ENCODE data around the gene CDC42BPG.

CDC42BPG gene

DNA sequence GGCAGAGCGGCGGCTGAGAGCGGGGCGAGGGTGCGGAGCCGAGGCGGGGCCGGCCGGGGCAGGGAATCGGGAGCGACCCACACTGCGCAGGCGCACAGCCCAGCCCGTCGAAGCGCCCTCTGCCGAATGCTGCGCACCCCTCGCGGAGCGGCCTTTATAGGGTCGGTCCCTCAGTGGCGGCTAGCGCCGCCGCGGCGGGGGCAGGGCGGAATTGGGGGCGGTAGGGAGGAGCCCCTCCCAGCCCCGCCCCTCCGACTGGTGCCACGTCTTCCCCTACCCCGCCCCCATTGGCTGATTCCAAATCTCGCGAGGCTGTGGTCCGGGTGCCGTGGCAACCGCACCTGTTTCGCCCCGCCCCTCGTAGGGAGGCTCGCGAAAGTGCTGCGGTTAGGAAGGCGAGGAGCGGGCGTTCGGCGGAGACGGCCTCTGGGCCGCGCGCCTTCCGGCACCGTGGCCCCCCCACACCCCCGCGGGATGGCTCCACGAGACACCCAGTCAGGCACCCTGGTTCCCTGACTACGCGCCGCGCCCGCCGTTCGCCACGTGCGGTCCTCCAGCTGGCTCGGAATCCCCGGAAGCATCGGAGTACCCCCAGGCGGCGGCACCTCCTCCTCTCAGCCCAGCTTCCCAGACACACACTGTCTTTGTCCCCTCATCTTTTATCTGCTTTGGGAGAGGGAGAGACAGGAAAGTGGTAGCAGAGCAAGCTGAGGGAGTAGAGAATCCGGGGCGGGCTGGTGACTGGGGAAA, 34.2 kb upstream of the CDC42BPG start, which contains the start of gene EHD1 (continued):
- TF ChIP-seq ZNF211 (tag by site-specific recombination; IDR thresholded peaks at IDR 0.05; ENCODE audit: low read depth): no peak
- TF ChIP-seq ZNF596 (tag by site-specific recombination; IDR thresholded peaks at IDR 0.05): no peak
- no peak for TF ChIP-seq ZNF274 (IDR thresholded peaks at IDR 0.05; ENCODE audit: low read length)
- no peak for TF ChIP-seq ZNF274 (tag by site-specific recombination; IDR thresholded peaks at IDR 0.05; ENCODE audit: borderline replicate concordance)
- TF ChIP-seq ZBTB7A (tag by site-specific recombination; IDR thresholded peaks at IDR 0.05; ENCODE audit: low read depth): no peak
- TF ChIP-seq ZNF114 (tag by site-specific recombination; IDR thresholded peaks at IDR 0.05): no peak
- TF ChIP-seq GLI2 (tag by site-specific recombination; IDR thresholded peaks at IDR 0.05; ENCODE audit: borderline replicate concordance, low read depth): no peak
- TF ChIP-seq, protein P1, sequence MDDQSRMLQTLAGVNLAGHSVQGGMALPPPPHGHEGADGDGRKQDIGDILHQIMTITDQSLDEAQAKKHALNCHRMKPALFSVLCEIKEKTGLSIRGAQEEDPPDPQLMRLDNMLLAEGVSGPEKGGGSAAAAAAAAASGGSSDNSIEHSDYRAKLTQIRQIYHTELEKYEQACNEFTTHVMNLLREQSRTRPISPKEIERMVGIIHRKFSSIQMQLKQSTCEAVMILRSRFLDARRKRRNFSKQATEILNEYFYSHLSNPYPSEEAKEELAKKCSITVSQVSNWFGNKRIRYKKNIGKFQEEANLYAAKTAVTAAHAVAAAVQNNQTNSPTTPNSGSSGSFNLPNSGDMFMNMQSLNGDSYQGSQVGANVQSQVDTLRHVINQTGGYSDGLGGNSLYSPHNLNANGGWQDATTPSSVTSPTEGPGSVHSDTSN (CRISPR knock-in tag; IDR thresholded peaks at IDR 0.05): no peak
- peak; percentile 71 for TF ChIP-seq ZEB2 (tag by site-specific recombination; IDR thresholded peaks at IDR 0.05)
- TF ChIP-seq ZNF514 (tag by site-specific recombination; IDR thresholded peaks at IDR 0.05): no peak
- TF ChIP-seq ZFP37 (tag by site-specific recombination; IDR thresholded peaks at IDR 0.05): 0 out of 2 replicates have a peak, but pooled peaks have one; percentile 26
- peak; percentile 98 for TF ChIP-seq ZBTB48 (tag by site-specific recombination; IDR thresholded peaks at IDR 0.05)
- TF ChIP-seq YY2 (tag by site-specific recombination; IDR thresholded peaks at IDR 0.05): no peak
- peak; percentile 15; the same call in 1 of the 2 replicates for TF ChIP-seq HIC1 (tag by site-specific recombination; IDR thresholded peaks at IDR 0.05)
- TF ChIP-seq FEZF1 (tag by site-specific recombination; IDR thresholded peaks at IDR 0.05): no peak
- no peak for TF ChIP-seq ZNF560 (tag by site-specific recombination; IDR thresholded peaks at IDR 0.05; ENCODE audit: borderline replicate concordance)
- peak; percentile 22; the same call in 1 of the 2 replicates for TF ChIP-seq EGR2 (tag by site-specific recombination; IDR thresholded peaks at IDR 0.05; ENCODE audit: low read depth)
- TF ChIP-seq ZNF214 (tag by site-specific recombination; IDR thresholded peaks at IDR 0.05; ENCODE audit: borderline replicate concordance): no peak
- peak; percentile 55 for TF ChIP-seq GLIS1 (tag by site-specific recombination; IDR thresholded peaks at IDR 0.05)
- TF ChIP-seq ZNF2 (tag by site-specific recombination; IDR thresholded peaks at IDR 0.05): no peak
- TF ChIP-seq PRDM6 (tag by site-specific recombination; IDR thresholded peaks at IDR 0.05): no peak
- TF ChIP-seq, protein P2, sequence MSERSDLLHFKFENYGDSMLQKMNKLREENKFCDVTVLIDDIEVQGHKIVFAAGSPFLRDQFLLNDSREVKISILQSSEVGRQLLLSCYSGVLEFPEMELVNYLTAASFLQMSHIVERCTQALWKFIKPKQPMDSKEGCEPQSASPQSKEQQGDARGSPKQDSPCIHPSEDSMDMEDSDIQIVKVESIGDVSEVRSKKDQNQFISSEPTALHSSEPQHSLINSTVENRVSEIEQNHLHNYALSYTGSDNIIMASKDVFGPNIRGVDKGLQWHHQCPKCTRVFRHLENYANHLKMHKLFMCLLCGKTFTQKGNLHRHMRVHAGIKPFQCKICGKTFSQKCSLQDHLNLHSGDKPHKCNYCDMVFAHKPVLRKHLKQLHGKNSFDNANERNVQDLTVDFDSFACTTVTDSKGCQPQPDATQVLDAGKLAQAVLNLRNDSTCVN (tag by site-specific recombination; optimal IDR thresholded peaks at IDR 0.05): peak; percentile 80
- no peak for TF ChIP-seq ZNF610 (tag by site-specific recombination; IDR thresholded peaks at IDR 0.05; ENCODE audit: borderline replicate concordance)
- TF ChIP-seq SP3 (tag by site-specific recombination; IDR thresholded peaks at IDR 0.05): peak; percentile 95
- TF ChIP-seq, protein P3, sequence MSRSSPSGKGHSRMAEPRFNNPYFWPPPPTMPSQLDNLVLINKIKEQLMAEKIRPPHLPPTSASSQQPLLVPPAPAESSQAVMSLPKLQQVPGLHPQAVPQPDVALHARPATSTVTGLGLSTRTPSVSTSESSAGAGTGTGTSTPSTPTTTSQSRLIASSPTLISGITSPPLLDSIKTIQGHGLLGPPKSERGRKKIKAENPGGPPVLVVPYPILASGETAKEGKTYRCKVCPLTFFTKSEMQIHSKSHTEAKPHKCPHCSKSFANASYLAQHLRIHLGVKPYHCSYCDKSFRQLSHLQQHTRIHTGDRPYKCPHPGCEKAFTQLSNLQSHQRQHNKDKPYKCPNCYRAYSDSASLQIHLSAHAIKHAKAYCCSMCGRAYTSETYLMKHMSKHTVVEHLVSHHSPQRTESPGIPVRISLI (tag by site-specific recombination; IDR thresholded peaks at IDR 0.05): no peak
- TF ChIP-seq ZNF510 (tag by site-specific recombination; IDR thresholded peaks at IDR 0.05; ENCODE audit: insufficient replicate concordance): no peak
- TF ChIP-seq ZNF239 (tag by site-specific recombination; IDR thresholded peaks at IDR 0.05): no peak
- peak; percentile 63 for TF ChIP-seq ZNF398 (tag by site-specific recombination; IDR thresholded peaks at IDR 0.05)
- no peak for TF ChIP-seq ZNF529 (tag by site-specific recombination; IDR thresholded peaks at IDR 0.05; ENCODE audit: insufficient replicate concordance)
- TF ChIP-seq ZNF629 (tag by site-specific recombination; IDR thresholded peaks at IDR 0.05): no peak; the same call in 1 of the 2 replicates
- TF ChIP-seq ZNF175 (tag by site-specific recombination; IDR thresholded peaks at IDR 0.05): no peak

All from HEK293 (cell line).